Stimulated activated CD8-positive, alpha-beta memory T cell treated with anti-CD3 and anti-CD28 coated beads, Interleukin-4, amount 100 ng/mL, for 1 hour (primary cell): ENCODE results near the gene NDUFS7.

ENCODE experiments used
- DNase-seq, 2 donors: peaks; one replicate each; pipeline ENCODE4 v3.0.0-alpha.2; 2020; ENCODE audit warnings: low read depth in 2 of 2, low spot score in 1 of 2

The NDUFS7 gene

GRCh38 chr19:1384478-1385110 lies 887 bp downstream of the NDUFS7 start:
- no peak for DNase-seq

GRCh38 chr19:1385816-1386215 lies 2.1 kb downstream of the NDUFS7 start:
- DNase-seq = no peak

- no peak for DNase-seq
Observed at GRCh38 chr19:1386945-1387683, 3.4 kb downstream of the NDUFS7 start.

- no peak for DNase-seq
Observed at GRCh38 chr19:1387684-1388636, 4.3 kb downstream of the NDUFS7 start.

GRCh38 chr19:1388637-1389026 lies 4.9 kb downstream of the NDUFS7 start:
- DNase-seq = no peak

- DNase-seq = no peak
Observed at GRCh38 chr19:1389033-1389940, 5.6 kb downstream of the NDUFS7 start.

- DNase-seq = no peak
Observed at GRCh38 chr19:1390890-1391423, 7.2 kb downstream of the NDUFS7 start.

- DNase-seq = no peak
Observed at GRCh38 chr19:1392407-1392806, 8.7 kb downstream of the NDUFS7 start.

GRCh38 chr19:1392939-1393530 lies 9.3 kb downstream of the NDUFS7 start:
- no peak for DNase-seq

GRCh38 chr19:1393841-1394240 lies 10.1 kb downstream of the NDUFS7 start:
- no peak for DNase-seq

- DNase-seq = no peak
Observed at GRCh38 chr19:1394252-1395193, 10.8 kb downstream of the NDUFS7 start.

GRCh38 chr19:1395194-1396018 lies 11.7 kb downstream of the NDUFS7 start:
- DNase-seq = no peak

GRCh38 chr19:1396019-1396767 lies 12.5 kb downstream of the NDUFS7 start:
- no peak for DNase-seq

- no peak for DNase-seq
Observed at GRCh38 chr19:1396768-1397679, 13.3 kb downstream of the NDUFS7 start.

GRCh38 chr19:1397838-1398237 lies 14.1 kb downstream of the NDUFS7 start:
- no peak for DNase-seq

- DNase-seq = no peak
Observed at GRCh38 chr19:1399079-1399478, 15.4 kb downstream of the NDUFS7 start.
